WTC11 (cell line): ENCODE measurements around the gene AIDA. TPM values are rescaled to one million over a fixed set of nuclear protein-coding genes. Genes with fewer than 3 reads are reported as not detected.

Experiments used
- ATAC-seq: fragments of 200-7000 bp; cut with Tn5 transposase; 2 replicates; pipeline ENCODE4 v1.10.0; 2021; ENCODE audit warnings: mild to moderate bottlenecking, moderate library complexity
- CTCF ChIA-PET: fragments of 300-600 bp; sonication (Branson Sonifier 250); formaldehyde crosslinking; loops from one replicate; lab custom pipeline; 2021; ENCODE audit warnings: antibody characterized with exemption; lab: Charles Lee
- POLR2A ChIA-PET: fragments of 350-600 bp; sonication (Branson Sonifier 250); formaldehyde crosslinking; loops from one replicate; lab custom pipeline; 2021; ENCODE audit warnings: antibody characterized with exemption; lab: Charles Lee
- DNase-seq: peaks from one replicate; pipeline ENCODE4 v3.0.0; 2021; ENCODE audit warnings: low spot score
- H3K27ac Mint-ChIP-seq: 2 replicates; pipeline ENCODE4 v1.8.0; 2021; ENCODE audit warnings: mixed read lengths
- H3K27me3 Mint-ChIP-seq: 2 replicates; pipeline ENCODE4 v1.8.0; 2021; ENCODE audit warnings: low read depth, mild to moderate bottlenecking, moderate library complexity, mixed read lengths
- H3K36me3 Mint-ChIP-seq: 2 replicates; pipeline ENCODE4 v1.8.0; 2021; ENCODE audit warnings: mixed read lengths
- H3K4me1 Mint-ChIP-seq: 2 replicates; pipeline ENCODE4 v1.8.0; 2022; ENCODE audit warnings: mixed read lengths
- H3K4me3 Mint-ChIP-seq: 2 replicates; pipeline ENCODE4 v1.8.0; 2021; ENCODE audit warnings: mild to moderate bottlenecking, moderate library complexity, mixed read lengths
- H3K9me3 Mint-ChIP-seq: 2 replicates; pipeline ENCODE4 v1.8.0; 2021; ENCODE audit warnings: mixed read lengths
- ATF1 ChIP-seq: sonication (generic); formaldehyde crosslinking; IDR thresholded peaks from 2 replicates; pipeline ENCODE4 v1.8.1; 2023; ENCODE audit warnings: mild to moderate bottlenecking, moderate library complexity, missing genetic modification reagents
- CBFB ChIP-seq: sonication (generic); formaldehyde crosslinking; IDR thresholded peaks from 2 replicates; pipeline ENCODE4 v1.8.1; 2022; ENCODE audit warnings: mild to moderate bottlenecking, low read depth, missing genetic modification reagents
- ELF4 ChIP-seq: sonication (generic); formaldehyde crosslinking; IDR thresholded peaks from 2 replicates; pipeline ENCODE4 v1.8.1; 2022; ENCODE audit warnings: low read depth, mild to moderate bottlenecking, moderate library complexity, missing genetic modification reagents
- ETV6 ChIP-seq: sonication (generic); formaldehyde crosslinking; IDR thresholded peaks from 2 replicates; pipeline ENCODE4 v1.8.1; 2022; ENCODE audit warnings: mild to moderate bottlenecking, missing genetic modification reagents
- FOXK1 ChIP-seq: sonication (generic); formaldehyde crosslinking; IDR thresholded peaks from 2 replicates; pipeline ENCODE4 v1.8.0; 2022; ENCODE audit warnings: mild to moderate bottlenecking, moderate library complexity, missing genetic modification reagents
- GABPB1 ChIP-seq: sonication (generic); formaldehyde crosslinking; IDR thresholded peaks from 2 replicates; pipeline ENCODE4 v1.8.1; 2023; ENCODE audit warnings: mild to moderate bottlenecking, missing genetic modification reagents
- IRF2 ChIP-seq: sonication (generic); formaldehyde crosslinking; IDR thresholded peaks from 2 replicates; pipeline ENCODE4 v1.8.0; 2022; ENCODE audit warnings: low read depth, missing genetic modification reagents, borderline replicate concordance
- SOX15 ChIP-seq: fragments of 250-450 bp; sonication (Bioruptor Pico); IDR thresholded peaks from 2 replicates; pipeline ENCODE4 v1.9.0; 2021; ENCODE audit warnings: mild to moderate bottlenecking
- TCF7 ChIP-seq: sonication (generic); formaldehyde crosslinking; IDR thresholded peaks from 2 replicates; pipeline ENCODE4 v1.8.0; 2022; ENCODE audit warnings: mild to moderate bottlenecking, low read depth, missing genetic modification reagents, moderate library complexity
- TEAD4 ChIP-seq: sonication (generic); formaldehyde crosslinking; IDR thresholded peaks from 2 replicates; pipeline ENCODE4 v1.8.0; 2022; ENCODE audit warnings: mild to moderate bottlenecking, missing genetic modification reagents
- TP53 ChIP-seq: sonication (generic); formaldehyde crosslinking; IDR thresholded peaks from 2 replicates; pipeline ENCODE4 v1.8.1; 2023; ENCODE audit warnings: mild to moderate bottlenecking, missing genetic modification reagents
- total RNA-seq: library from RNA; stranded (reverse); gene quantifications from 3 replicates; pipeline ENCODE4 v1.2.3, GENCODE V29; 2021
- TF ChIP-seq, protein P1 (sequence below): fragments of 250-450 bp; sonication (Bioruptor Pico); IDR thresholded peaks from 2 replicates; pipeline ENCODE4 v1.8.0; 2021; ENCODE audit warnings: mild to moderate bottlenecking
- TF ChIP-seq, protein P2 (sequence below): fragments of 250-450 bp; sonication (Bioruptor Pico); IDR thresholded peaks from 2 replicates; pipeline ENCODE4 v1.9.0; 2021; ENCODE audit warnings: mild to moderate bottlenecking, borderline replicate concordance
- TF ChIP-seq, protein P3 (sequence below): fragments of 250-450 bp; sonication (Bioruptor Pico); IDR thresholded peaks from 2 replicates; pipeline ENCODE4 v2.1.2; 2022; ENCODE audit warnings: mild to moderate bottlenecking, moderate library complexity
- TF ChIP-seq, protein P4 (sequence below): sonication (generic); formaldehyde crosslinking; IDR thresholded peaks from 2 replicates; pipeline ENCODE4 v1.8.1; 2023; ENCODE audit warnings: mild to moderate bottlenecking, missing genetic modification reagents, moderate library complexity
- TF ChIP-seq, protein P5 (sequence below): sonication (generic); formaldehyde crosslinking; IDR thresholded peaks from 2 replicates; pipeline ENCODE4 v1.8.0; 2022; ENCODE audit warnings: mild to moderate bottlenecking, missing genetic modification reagents
- TF ChIP-seq, protein P6 (sequence below): sonication (generic); formaldehyde crosslinking; IDR thresholded peaks from 2 replicates; pipeline ENCODE4 v1.8.1; 2022; ENCODE audit warnings: missing genetic modification reagents, borderline replicate concordance
- TF ChIP-seq, protein P7 (sequence below): sonication (generic); formaldehyde crosslinking; IDR thresholded peaks from 2 replicates; pipeline ENCODE4 v1.8.1; 2022; ENCODE audit warnings: low read depth, mild to moderate bottlenecking, moderate library complexity, missing genetic modification reagents, borderline replicate concordance
- TF ChIP-seq, protein P8 (sequence below): sonication (generic); formaldehyde crosslinking; IDR thresholded peaks from 2 replicates; pipeline ENCODE4 v1.8.1; 2023; ENCODE audit warnings: mild to moderate bottlenecking, missing genetic modification reagents, moderate library complexity
- TF ChIP-seq, protein P9 (sequence below): fragments of 250-450 bp; sonication (Bioruptor Pico); IDR thresholded peaks from 2 replicates; pipeline ENCODE4 v1.9.0; 2021; ENCODE audit warnings: moderate library complexity, mild to moderate bottlenecking, inconsistent platforms, borderline replicate concordance

The AIDA gene
- total RNA-seq, 1 experiment from 2014 or later: 81.2 TPM

DNA sequence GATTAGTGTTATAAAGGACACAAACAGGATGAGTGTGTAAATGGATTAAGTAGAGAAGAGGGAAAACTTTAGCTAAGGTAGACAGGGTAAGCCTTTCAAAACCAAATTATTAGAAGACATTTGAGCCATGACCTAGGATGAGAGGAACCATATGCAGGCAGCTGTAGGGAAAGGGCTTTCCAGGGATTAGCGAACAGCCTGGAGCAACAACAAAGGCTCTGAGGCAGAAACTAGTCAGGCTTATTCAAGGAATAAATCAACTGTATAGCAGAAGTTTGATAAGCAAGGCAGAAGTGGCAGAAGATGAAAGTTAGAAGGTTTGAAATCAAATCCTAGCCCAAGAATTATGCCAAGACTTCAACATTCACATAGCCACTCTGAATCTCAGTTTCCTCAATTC lies 21.3 kb downstream of the AIDA start:
- H3K27me3 Mint-ChIP-seq: no peaks in the 10 kb centered on the region
- DNase-seq: no peak
- H3K9me3 Mint-ChIP-seq: no peaks in the 10 kb centered on the region
- no peak overlapping the region for H3K4me3 Mint-ChIP-seq
- H3K27ac Mint-ChIP-seq: no peak overlapping the region
- TF ChIP-seq IRF2 (CRISPR knock-in tag) (no peak), TCF7 (CRISPR knock-in tag) (no peak), ETV6 (CRISPR knock-in tag) (no peak), FOXK1 (CRISPR knock-in tag) (no peak), TEAD4 (CRISPR knock-in tag) (no peak)
- TF ChIP-seq, protein P1, sequence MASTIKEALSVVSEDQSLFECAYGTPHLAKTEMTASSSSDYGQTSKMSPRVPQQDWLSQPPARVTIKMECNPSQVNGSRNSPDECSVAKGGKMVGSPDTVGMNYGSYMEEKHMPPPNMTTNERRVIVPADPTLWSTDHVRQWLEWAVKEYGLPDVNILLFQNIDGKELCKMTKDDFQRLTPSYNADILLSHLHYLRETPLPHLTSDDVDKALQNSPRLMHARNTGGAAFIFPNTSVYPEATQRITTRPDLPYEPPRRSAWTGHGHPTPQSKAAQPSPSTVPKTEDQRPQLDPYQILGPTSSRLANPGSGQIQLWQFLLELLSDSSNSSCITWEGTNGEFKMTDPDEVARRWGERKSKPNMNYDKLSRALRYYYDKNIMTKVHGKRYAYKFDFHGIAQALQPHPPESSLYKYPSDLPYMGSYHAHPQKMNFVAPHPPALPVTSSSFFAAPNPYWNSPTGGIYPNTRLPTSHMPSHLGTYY (CRISPR knock-in tag): no peak
- TF ChIP-seq, all 79 proteins: peak for 0
- H3K36me3 Mint-ChIP-seq: peaks cover 9% of the 10 kb centered on the region
- H3K4me1 Mint-ChIP-seq: no peaks in the 10 kb centered on the region
- no peak for ATAC-seq
- ChIA-PET CTCF (no interaction called here), POLR2A (no interaction called here)

DNA sequence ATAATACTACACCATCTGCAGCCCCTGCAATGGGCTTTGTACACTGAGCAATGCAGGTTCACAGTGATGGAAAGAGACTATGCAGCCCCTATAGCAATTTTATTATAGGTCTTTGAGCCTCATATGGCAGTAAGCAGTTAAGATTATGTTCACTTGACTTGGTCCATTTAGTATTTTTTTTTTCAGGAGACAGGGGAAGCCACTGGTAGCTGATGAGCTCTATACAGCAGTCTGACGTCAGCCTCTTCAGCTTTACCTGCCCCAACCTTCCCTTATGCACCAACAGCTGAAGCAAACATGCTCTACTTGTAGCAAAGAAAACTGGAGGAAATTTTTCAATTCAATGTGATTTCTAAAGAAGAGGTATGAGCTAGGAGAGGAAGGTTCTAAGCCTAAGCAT lies 32.2 kb downstream of the AIDA start:
- no peaks in the 10 kb centered on the region for H3K27me3 Mint-ChIP-seq
- ChIA-PET CTCF (interaction anchor here (1.2 kb wide), 1 partner anchor 46 kb away, joined by 3 read pairs; no protein-coding TSS in a partner anchor), POLR2A (no interaction called here)
- ATAC-seq: no peak
- H3K4me1 Mint-ChIP-seq: no peaks in the 10 kb centered on the region
- no peak overlapping the region for H3K4me3 Mint-ChIP-seq
- H3K36me3 Mint-ChIP-seq: peaks cover 11% of the 10 kb centered on the region
- no peak for DNase-seq
- no peak overlapping the region for H3K27ac Mint-ChIP-seq
- no peaks in the 10 kb centered on the region for H3K9me3 Mint-ChIP-seq
- TF ChIP-seq SOX15 (no peak), ATF1 (no peak), TP53 (no peak), ELF4 (no peak), GABPB1 (no peak), ETV6 (CRISPR knock-in tag) (no peak), CBFB (CRISPR knock-in tag) (no peak)
- TF ChIP-seq, protein P2, sequence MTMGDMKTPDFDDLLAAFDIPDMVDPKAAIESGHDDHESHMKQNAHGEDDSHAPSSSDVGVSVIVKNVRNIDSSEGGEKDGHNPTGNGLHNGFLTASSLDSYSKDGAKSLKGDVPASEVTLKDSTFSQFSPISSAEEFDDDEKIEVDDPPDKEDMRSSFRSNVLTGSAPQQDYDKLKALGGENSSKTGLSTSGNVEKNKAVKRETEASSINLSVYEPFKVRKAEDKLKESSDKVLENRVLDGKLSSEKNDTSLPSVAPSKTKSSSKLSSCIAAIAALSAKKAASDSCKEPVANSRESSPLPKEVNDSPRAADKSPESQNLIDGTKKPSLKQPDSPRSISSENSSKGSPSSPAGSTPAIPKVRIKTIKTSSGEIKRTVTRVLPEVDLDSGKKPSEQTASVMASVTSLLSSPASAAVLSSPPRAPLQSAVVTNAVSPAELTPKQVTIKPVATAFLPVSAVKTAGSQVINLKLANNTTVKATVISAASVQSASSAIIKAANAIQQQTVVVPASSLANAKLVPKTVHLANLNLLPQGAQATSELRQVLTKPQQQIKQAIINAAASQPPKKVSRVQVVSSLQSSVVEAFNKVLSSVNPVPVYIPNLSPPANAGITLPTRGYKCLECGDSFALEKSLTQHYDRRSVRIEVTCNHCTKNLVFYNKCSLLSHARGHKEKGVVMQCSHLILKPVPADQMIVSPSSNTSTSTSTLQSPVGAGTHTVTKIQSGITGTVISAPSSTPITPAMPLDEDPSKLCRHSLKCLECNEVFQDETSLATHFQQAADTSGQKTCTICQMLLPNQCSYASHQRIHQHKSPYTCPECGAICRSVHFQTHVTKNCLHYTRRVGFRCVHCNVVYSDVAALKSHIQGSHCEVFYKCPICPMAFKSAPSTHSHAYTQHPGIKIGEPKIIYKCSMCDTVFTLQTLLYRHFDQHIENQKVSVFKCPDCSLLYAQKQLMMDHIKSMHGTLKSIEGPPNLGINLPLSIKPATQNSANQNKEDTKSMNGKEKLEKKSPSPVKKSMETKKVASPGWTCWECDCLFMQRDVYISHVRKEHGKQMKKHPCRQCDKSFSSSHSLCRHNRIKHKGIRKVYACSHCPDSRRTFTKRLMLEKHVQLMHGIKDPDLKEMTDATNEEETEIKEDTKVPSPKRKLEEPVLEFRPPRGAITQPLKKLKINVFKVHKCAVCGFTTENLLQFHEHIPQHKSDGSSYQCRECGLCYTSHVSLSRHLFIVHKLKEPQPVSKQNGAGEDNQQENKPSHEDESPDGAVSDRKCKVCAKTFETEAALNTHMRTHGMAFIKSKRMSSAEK (CRISPR knock-in tag): no peak
- TF ChIP-seq, protein P3, sequence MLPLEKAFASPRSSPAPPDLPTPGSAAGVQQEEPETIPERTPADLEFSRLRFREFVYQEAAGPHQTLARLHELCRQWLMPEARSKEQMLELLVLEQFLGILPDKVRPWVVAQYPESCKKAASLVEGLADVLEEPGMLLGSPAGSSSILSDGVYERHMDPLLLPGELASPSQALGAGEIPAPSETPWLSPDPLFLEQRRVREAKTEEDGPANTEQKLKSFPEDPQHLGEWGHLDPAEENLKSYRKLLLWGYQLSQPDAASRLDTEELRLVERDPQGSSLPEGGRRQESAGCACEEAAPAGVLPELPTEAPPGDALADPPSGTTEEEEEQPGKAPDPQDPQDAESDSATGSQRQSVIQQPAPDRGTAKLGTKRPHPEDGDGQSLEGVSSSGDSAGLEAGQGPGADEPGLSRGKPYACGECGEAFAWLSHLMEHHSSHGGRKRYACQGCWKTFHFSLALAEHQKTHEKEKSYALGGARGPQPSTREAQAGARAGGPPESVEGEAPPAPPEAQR (CRISPR knock-in tag): no peak
- TF ChIP-seq, protein P4, sequence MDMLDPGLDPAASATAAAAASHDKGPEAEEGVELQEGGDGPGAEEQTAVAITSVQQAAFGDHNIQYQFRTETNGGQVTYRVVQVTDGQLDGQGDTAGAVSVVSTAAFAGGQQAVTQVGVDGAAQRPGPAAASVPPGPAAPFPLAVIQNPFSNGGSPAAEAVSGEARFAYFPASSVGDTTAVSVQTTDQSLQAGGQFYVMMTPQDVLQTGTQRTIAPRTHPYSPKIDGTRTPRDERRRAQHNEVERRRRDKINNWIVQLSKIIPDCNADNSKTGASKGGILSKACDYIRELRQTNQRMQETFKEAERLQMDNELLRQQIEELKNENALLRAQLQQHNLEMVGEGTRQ (CRISPR knock-in tag): no peak
- TF ChIP-seq, protein P5, sequence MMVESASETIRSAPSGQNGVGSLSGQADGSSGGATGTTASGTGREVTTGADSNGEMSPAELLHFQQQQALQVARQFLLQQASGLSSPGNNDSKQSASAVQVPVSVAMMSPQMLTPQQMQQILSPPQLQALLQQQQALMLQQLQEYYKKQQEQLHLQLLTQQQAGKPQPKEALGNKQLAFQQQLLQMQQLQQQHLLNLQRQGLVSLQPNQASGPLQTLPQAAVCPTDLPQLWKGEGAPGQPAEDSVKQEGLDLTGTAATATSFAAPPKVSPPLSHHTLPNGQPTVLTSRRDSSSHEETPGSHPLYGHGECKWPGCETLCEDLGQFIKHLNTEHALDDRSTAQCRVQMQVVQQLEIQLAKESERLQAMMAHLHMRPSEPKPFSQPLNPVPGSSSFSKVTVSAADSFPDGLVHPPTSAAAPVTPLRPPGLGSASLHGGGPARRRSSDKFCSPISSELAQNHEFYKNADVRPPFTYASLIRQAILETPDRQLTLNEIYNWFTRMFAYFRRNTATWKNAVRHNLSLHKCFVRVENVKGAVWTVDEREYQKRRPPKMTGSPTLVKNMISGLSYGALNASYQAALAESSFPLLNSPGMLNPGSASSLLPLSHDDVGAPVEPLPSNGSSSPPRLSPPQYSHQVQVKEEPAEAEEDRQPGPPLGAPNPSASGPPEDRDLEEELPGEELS (CRISPR knock-in tag): no peak
- TF ChIP-seq, protein P6, sequence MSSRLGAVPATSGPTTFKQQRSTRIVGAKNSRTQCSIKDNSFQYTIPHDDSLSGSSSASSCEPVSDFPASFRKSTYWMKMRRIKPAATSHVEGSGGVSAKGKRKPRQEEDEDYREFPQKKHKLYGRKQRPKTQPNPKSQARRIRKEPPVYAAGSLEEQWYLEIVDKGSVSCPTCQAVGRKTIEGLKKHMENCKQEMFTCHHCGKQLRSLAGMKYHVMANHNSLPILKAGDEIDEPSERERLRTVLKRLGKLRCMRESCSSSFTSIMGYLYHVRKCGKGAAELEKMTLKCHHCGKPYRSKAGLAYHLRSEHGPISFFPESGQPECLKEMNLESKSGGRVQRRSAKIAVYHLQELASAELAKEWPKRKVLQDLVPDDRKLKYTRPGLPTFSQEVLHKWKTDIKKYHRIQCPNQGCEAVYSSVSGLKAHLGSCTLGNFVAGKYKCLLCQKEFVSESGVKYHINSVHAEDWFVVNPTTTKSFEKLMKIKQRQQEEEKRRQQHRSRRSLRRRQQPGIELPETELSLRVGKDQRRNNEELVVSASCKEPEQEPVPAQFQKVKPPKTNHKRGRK: no peak
- TF ChIP-seq, protein P7, sequence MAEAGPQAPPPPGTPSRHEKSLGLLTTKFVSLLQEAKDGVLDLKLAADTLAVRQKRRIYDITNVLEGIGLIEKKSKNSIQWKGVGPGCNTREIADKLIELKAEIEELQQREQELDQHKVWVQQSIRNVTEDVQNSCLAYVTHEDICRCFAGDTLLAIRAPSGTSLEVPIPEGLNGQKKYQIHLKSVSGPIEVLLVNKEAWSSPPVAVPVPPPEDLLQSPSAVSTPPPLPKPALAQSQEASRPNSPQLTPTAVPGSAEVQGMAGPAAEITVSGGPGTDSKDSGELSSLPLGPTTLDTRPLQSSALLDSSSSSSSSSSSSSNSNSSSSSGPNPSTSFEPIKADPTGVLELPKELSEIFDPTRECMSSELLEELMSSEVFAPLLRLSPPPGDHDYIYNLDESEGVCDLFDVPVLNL: no peak
- TF ChIP-seq, protein P8, sequence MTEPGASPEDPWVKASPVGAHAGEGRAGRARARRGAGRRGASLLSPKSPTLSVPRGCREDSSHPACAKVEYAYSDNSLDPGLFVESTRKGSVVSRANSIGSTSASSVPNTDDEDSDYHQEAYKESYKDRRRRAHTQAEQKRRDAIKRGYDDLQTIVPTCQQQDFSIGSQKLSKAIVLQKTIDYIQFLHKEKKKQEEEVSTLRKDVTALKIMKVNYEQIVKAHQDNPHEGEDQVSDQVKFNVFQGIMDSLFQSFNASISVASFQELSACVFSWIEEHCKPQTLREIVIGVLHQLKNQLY (CRISPR knock-in tag): no peak
- TF ChIP-seq, protein P9, sequence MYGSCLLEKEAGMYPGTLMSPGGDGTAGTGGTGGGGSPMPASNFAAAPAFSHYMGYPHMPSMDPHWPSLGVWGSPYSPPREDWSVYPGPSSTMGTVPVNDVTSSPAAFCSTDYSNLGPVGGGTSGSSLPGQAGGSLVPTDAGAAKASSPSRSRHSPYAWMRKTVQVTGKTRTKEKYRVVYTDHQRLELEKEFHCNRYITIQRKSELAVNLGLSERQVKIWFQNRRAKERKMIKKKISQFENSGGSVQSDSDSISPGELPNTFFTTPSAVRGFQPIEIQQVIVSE: no peak
